Stimulated activated effector memory CD8-positive, alpha-beta T cell treated with anti-CD3 and anti-CD28 coated beads, Interleukin-12 subunit alpha, Interleukin-12 subunit beta, amount 100 ng/mL, for 72 hours (primary cell): Measurements from ENCODE around the gene PYGO2.

Experiments
- ATAC-seq: fragments of 150-1000 bp; cut with Tn5 transposase; 2 replicates; pipeline ENCODE4 v1.10.0; 2021
- DNase-seq, 2 donors: peaks; one replicate each; pipeline ENCODE4 v3.0.0; 2021 to 2022; ENCODE audit warnings: low spot score in 2 of 2
- H3K27ac Mint-ChIP-seq: one replicate; pipeline ENCODE4 v1.8.0; 2022; ENCODE audit warnings: mild to moderate bottlenecking, mixed read lengths
- H3K36me3 Mint-ChIP-seq: one replicate; pipeline ENCODE4 v1.8.0; 2022; ENCODE audit warnings: mild to moderate bottlenecking, mixed read lengths
- H3K4me1 Mint-ChIP-seq: one replicate; pipeline ENCODE4 v1.8.0; 2022; ENCODE audit warnings: mixed read lengths
- H3K4me3 Mint-ChIP-seq: one replicate; pipeline ENCODE4 v1.8.0; 2022; ENCODE audit warnings: mild to moderate bottlenecking, mixed read lengths
- H3K9me3 Mint-ChIP-seq: one replicate; pipeline ENCODE4 v1.8.0; 2022; ENCODE audit warnings: mixed read lengths

PYGO2 gene

GRCh38 chr1:154951901-154952657 lies 9.5 kb downstream of the PYGO2 start:
- no peak for DNase-seq
- ATAC-seq = peak; percentile 43
- peak overlapping the region; percentile 95 for H3K4me3 Mint-ChIP-seq

GRCh38 chr1:154948079-154948478 lies 13.5 kb downstream of the PYGO2 start:
- H3K27ac Mint-ChIP-seq = peak overlapping the region; percentile 74

More at GRCh38 chr1:154951901-154952657, 9.5 kb downstream of the PYGO2 start:
- H3K27ac Mint-ChIP-seq = peak overlapping the region; percentile 99
- H3K36me3 Mint-ChIP-seq = peaks cover 60% of the 10 kb centered on the region
- H3K4me1 Mint-ChIP-seq = peaks cover 76% of the 10 kb centered on the region
- no peaks in the 10 kb centered on the region for H3K9me3 Mint-ChIP-seq

GRCh38 chr1:154945962-154946850 lies 15.4 kb downstream of the PYGO2 start:
- no peaks in the 10 kb centered on the region for H3K9me3 Mint-ChIP-seq
- ATAC-seq (no peak), DNase-seq (no peak)
- H3K4me1 Mint-ChIP-seq = peaks cover 60% of the 10 kb centered on the region
- no peak overlapping the region for H3K4me3 Mint-ChIP-seq
- peak overlapping the region; percentile 78 for H3K27ac Mint-ChIP-seq
- H3K36me3 Mint-ChIP-seq = peaks cover 65% of the 10 kb centered on the region

More at GRCh38 chr1:154948079-154948478, 13.5 kb downstream of the PYGO2 start:
- Mint-ChIP-seq H3K36me3 (peaks cover 69% of the 10 kb centered on the region), H3K9me3 (no peaks in the 10 kb centered on the region), H3K4me1 (peaks cover 60% of the 10 kb centered on the region), H3K4me3 (no peak overlapping the region)
- ATAC-seq (no peak), DNase-seq (no peak)

- DNase-seq (no peak), ATAC-seq (no peak)
- Mint-ChIP-seq H3K4me3 (no peak overlapping the region), H3K4me1 (peaks cover 60% of the 10 kb centered on the region), H3K27ac (peak overlapping the region; percentile 84), H3K9me3 (no peaks in the 10 kb centered on the region), H3K36me3 (peaks cover 60% of the 10 kb centered on the region)
Measured at GRCh38 chr1:154945160-154945961, 16.2 kb downstream of the PYGO2 start.

- DNase-seq = no peak
- Mint-ChIP-seq H3K9me3 (no peaks in the 10 kb centered on the region), H3K36me3 (peaks cover 58% of the 10 kb centered on the region), H3K4me1 (peaks cover 63% of the 10 kb centered on the region), H3K27ac (peak overlapping the region; percentile 84), H3K4me3 (peak overlapping the region; percentile 49)
- ATAC-seq = no peak
Measured at GRCh38 chr1:154944401-154945159, 17.0 kb downstream of the PYGO2 start.

GRCh38 chr1:154943649-154944400 lies 17.8 kb downstream of the PYGO2 start:
- DNase-seq = peak in 1 of 2 donors; percentile 67
- Mint-ChIP-seq H3K4me1 (peaks cover 67% of the 10 kb centered on the region), H3K36me3 (peaks cover 55% of the 10 kb centered on the region), H3K4me3 (peak overlapping the region; percentile 49), H3K27ac (peak overlapping the region; percentile 84), H3K9me3 (no peaks in the 10 kb centered on the region)
- ATAC-seq = no peak

- H3K4me3 Mint-ChIP-seq = peak overlapping the region; percentile 49
- H3K4me1 Mint-ChIP-seq = peaks cover 80% of the 10 kb centered on the region
- peak in 1 of 2 donors; percentile 58 for DNase-seq
- peak overlapping the region; percentile 84 for H3K27ac Mint-ChIP-seq
- peaks cover 43% of the 10 kb centered on the region for H3K36me3 Mint-ChIP-seq
- ATAC-seq = no peak
- H3K9me3 Mint-ChIP-seq = no peaks in the 10 kb centered on the region
Measured at GRCh38 chr1:154941333-154942013, 20.1 kb downstream of the PYGO2 start.

GRCh38 chr1:154940651-154941194 lies 20.9 kb downstream of the PYGO2 start:
- ATAC-seq (peak; percentile 32), DNase-seq (no peak)
- H3K27ac Mint-ChIP-seq = peak overlapping the region; percentile 84
- peak overlapping the region; percentile 49 for H3K4me3 Mint-ChIP-seq
- no peaks in the 10 kb centered on the region for H3K9me3 Mint-ChIP-seq
- peaks cover 78% of the 10 kb centered on the region for H3K4me1 Mint-ChIP-seq
- peaks cover 39% of the 10 kb centered on the region for H3K36me3 Mint-ChIP-seq

- peak overlapping the region; percentile 84 for H3K27ac Mint-ChIP-seq
- ATAC-seq = no peak
- H3K4me3 Mint-ChIP-seq = peak overlapping the region; percentile 49
- peaks cover 81% of the 10 kb centered on the region for H3K4me1 Mint-ChIP-seq
- no peak for DNase-seq
- H3K36me3 Mint-ChIP-seq = peaks cover 35% of the 10 kb centered on the region
- no peaks in the 10 kb centered on the region for H3K9me3 Mint-ChIP-seq
Measured at GRCh38 chr1:154940213-154940560, 21.4 kb downstream of the PYGO2 start.

- Mint-ChIP-seq H3K36me3 (peaks cover 35% of the 10 kb centered on the region), H3K4me1 (peaks cover 74% of the 10 kb centered on the region), H3K27ac (peak overlapping the region; percentile 100), H3K4me3 (peak overlapping the region; percentile 96), H3K9me3 (no peaks in the 10 kb centered on the region)
- ATAC-seq (no peak), DNase-seq (no peak)
Measured at GRCh38 chr1:154938604-154939399, 22.8 kb downstream of the PYGO2 start.

- ATAC-seq (no peak), DNase-seq (no peak)
- peaks cover 65% of the 10 kb centered on the region for H3K4me1 Mint-ChIP-seq
- no peaks in the 10 kb centered on the region for H3K9me3 Mint-ChIP-seq
- H3K4me3 Mint-ChIP-seq = peak overlapping the region; percentile 96
- peak overlapping the region; percentile 100 for H3K27ac Mint-ChIP-seq
- peaks cover 27% of the 10 kb centered on the region for H3K36me3 Mint-ChIP-seq
Measured at GRCh38 chr1:154937988-154938386, 23.6 kb downstream of the PYGO2 start.

- Mint-ChIP-seq H3K36me3 (peaks cover 26% of the 10 kb centered on the region), H3K4me1 (peaks cover 59% of the 10 kb centered on the region), H3K27ac (peak overlapping the region; percentile 100), H3K4me3 (peak overlapping the region; percentile 96), H3K9me3 (no peaks in the 10 kb centered on the region)
- ATAC-seq (peak; percentile 88), DNase-seq (peak in 1 of 2 donors; percentile 80)
Measured at GRCh38 chr1:154937085-154937987, 24.2 kb downstream of the PYGO2 start.
